ENCODE results near the gene DLGAP4.

The DLGAP4 gene

GRCh38 chr20:36284751-36285150, 21.4 kb upstream of the DLGAP4 start:
- CTCF ChIA-PET: no interaction called here
- POLR2A ChIA-PET: no interaction called here
- no peak for DNase-seq (ENCODE audit: extremely low spot score)
- TF ChIP-seq CTCF (IDR thresholded peaks at IDR 0.05; ENCODE audit: control extremely low read depth, extremely low read depth, low read depth, missing control alignments): no peak

- POLR2A ChIA-PET: no interaction called here
- CTCF ChIA-PET: no interaction called here
- no peak for DNase-seq (ENCODE audit: extremely low spot score)
- no peak for TF ChIP-seq CTCF (IDR thresholded peaks at IDR 0.05; ENCODE audit: control extremely low read depth, extremely low read depth, low read depth, missing control alignments)
These were observed 20.2 kb upstream of the DLGAP4 start for GRCh38 chr20:36285746-36286447.

- no peak for DNase-seq (ENCODE audit: extremely low spot score)
- ChIA-PET CTCF (no interaction called here), POLR2A (no interaction called here)
- no peak for TF ChIP-seq CTCF (IDR thresholded peaks at IDR 0.05; ENCODE audit: control extremely low read depth, extremely low read depth, low read depth, missing control alignments)
These were observed 8.5 kb upstream of the DLGAP4 start for GRCh38 chr20:36297656-36298055.

- ChIA-PET CTCF (no interaction called here), POLR2A (no interaction called here)
- TF ChIP-seq CTCF (IDR thresholded peaks at IDR 0.05; ENCODE audit: control extremely low read depth, extremely low read depth, low read depth, missing control alignments): no peak
- DNase-seq (ENCODE audit: extremely low spot score): no peak
These were observed 8.1 kb upstream of the DLGAP4 start for GRCh38 chr20:36298061-36298460.

GRCh38 chr20:36298795-36299339, 7.3 kb upstream of the DLGAP4 start:
- DNase-seq (ENCODE audit: extremely low spot score): no peak
- POLR2A ChIA-PET: no interaction called here
- no peak for TF ChIP-seq CTCF (IDR thresholded peaks at IDR 0.05; ENCODE audit: control extremely low read depth, extremely low read depth, low read depth, missing control alignments)
- CTCF ChIA-PET: no interaction called here

- no peak for TF ChIP-seq CTCF (IDR thresholded peaks at IDR 0.05; ENCODE audit: control extremely low read depth, extremely low read depth, low read depth, missing control alignments)
- no peak for DNase-seq (ENCODE audit: extremely low spot score)
- POLR2A ChIA-PET: interaction anchor here (0.6 kb wide), 1 partner anchor 25 kb away, joined by 3 read pairs; no protein-coding TSS in a partner anchor
- CTCF ChIA-PET: no interaction called here
These were observed 6.7 kb upstream of the DLGAP4 start for GRCh38 chr20:36299459-36299858.
